ENCODE data around the gene CCND1. TPM values are rescaled to one million over a fixed set of nuclear protein-coding genes. Genes with fewer than 3 reads are reported as not detected.

The CCND1 gene
- total and polyA plus RNA-seq, 11 donors = 27.9 to 312 (median 144) TPM

- H3K27ac ChIP-seq = no peak overlapping the region
- intact Hi-C loops (cut with DNase I) = no loop called here
- H3K36me3 ChIP-seq = no peaks in the 10 kb centered on the region
- WGBS, 4 donors = 89 to 94% (median 93%) methylated on average over 5 to 16 of the region's 16 CpGs
- ATAC-seq (no peak), DNase-seq (no peak)
- H3K4me1 ChIP-seq = no peaks in the 10 kb centered on the region
- no peak overlapping the region for H3K4me3 ChIP-seq
- no peaks in the 10 kb centered on the region for H3K27me3 ChIP-seq
- TF ChIP-seq POLR2A (IDR thresholded peaks at IDR 0.05) = no peak
- TF ChIP-seq CTCF (IDR thresholded peaks at IDR 0.05) = no peak
- H3K9me3 ChIP-seq = peaks cover 0 to under 1% (median 0%) of the 10 kb centered on the region in 12 donors
Observed at GRCh38 chr11:69615545-69616278, 25.2 kb upstream of the CCND1 start.

GRCh38 chr11:69617220-69617619 lies 23.7 kb upstream of the CCND1 start:
- intact Hi-C loops (cut with DNase I) = no loop called here
- Histone ChIP-seq H3K4me3 (no peak overlapping the region), H3K27ac (no peak overlapping the region), H3K27me3 (no peaks in the 10 kb centered on the region), H3K9me3 (no peaks in the 10 kb centered on the region), H3K36me3 (no peaks in the 10 kb centered on the region), H3K4me1 (no peaks in the 10 kb centered on the region)
- DNase-seq = no peak
- no peak for ATAC-seq
- WGBS, 4 donors = 86 to 96% (median 92%) methylated on average over 4 of the region's 4 CpGs
- TF ChIP-seq POLR2A (IDR thresholded peaks at IDR 0.05) (no peak), CTCF (IDR thresholded peaks at IDR 0.05) (no peak)

- Histone ChIP-seq H3K4me1 (no peaks in the 10 kb centered on the region), H3K27me3 (no peaks in the 10 kb centered on the region), H3K4me3 (no peak overlapping the region), H3K27ac (no peak overlapping the region), H3K36me3 (no peaks in the 10 kb centered on the region), H3K9me3 (no peaks in the 10 kb centered on the region)
- intact Hi-C loops (cut with DNase I) = no loop called here
- DNase-seq (no peak), ATAC-seq (no peak)
- WGBS, 4 donors = 84 to 95% (median 92%) methylated on average over 10 of the region's 10 CpGs
- no peak for TF ChIP-seq CTCF (IDR thresholded peaks at IDR 0.05)
- TF ChIP-seq POLR2A (IDR thresholded peaks at IDR 0.05) = no peak
Observed at GRCh38 chr11:69617682-69618081, 23.3 kb upstream of the CCND1 start.

GRCh38 chr11:69618237-69618636 lies 22.7 kb upstream of the CCND1 start:
- TF ChIP-seq POLR2A (IDR thresholded peaks at IDR 0.05) (no peak), CTCF (IDR thresholded peaks at IDR 0.05) (no peak)
- intact Hi-C loops (cut with DNase I) = no loop called here
- no peak for ATAC-seq
- no peak for DNase-seq
- H3K9me3 ChIP-seq = no peaks in the 10 kb centered on the region
- H3K4me3 ChIP-seq = no peak overlapping the region
- 83 to 90% (median 89%) methylated on average over 7 to 8 of the region's 8 CpGs for WGBS, 4 donors
- H3K36me3 ChIP-seq = no peaks in the 10 kb centered on the region
- no peaks in the 10 kb centered on the region for H3K4me1 ChIP-seq
- H3K27ac ChIP-seq = no peak overlapping the region
- no peaks in the 10 kb centered on the region for H3K27me3 ChIP-seq

Data from heart left ventricle (tissue), 16 donors.